Measurements from ENCODE around the gene ZNF275.
A peak's percentile ranks its signal among the peaks of the same experiment; 100 is the strongest.
"Not testable (repeated sequence)": the region's sequence is repeated elsewhere in the genome, so short reads cannot be mapped to it uniquely, and the experiment has no call there.

Gene ZNF275

DNA sequence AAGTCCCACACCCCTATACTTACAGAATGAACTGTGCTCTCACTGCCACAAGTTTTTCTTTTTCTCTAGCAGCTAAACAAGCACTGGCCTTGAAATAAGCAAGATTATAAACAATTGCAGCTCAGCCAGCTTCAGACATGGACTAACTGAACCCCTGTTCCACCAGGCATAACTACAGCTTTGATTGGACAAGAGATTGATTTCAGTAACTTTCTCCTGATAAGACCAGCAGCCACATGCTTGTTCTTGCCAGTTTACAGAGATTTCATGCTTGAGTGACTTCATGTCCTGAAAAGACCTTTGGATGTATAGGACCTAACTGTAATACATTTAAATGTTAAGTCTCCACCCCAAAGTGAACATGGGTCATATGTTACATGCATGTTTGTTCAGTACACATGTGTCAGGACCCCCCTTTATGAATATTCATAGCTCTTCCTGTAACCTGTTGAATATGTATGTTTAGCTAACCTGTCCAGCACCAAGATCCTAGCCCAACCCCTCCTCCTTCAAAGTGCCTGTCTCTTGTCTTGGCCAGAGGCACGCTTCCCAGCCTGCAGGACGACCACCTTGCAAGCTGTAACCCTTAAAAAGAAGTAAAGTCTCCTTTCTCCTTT is 27.9 kb downstream of the ZNF275 start:
- DNase-seq = peak; percentile 32

DNA sequence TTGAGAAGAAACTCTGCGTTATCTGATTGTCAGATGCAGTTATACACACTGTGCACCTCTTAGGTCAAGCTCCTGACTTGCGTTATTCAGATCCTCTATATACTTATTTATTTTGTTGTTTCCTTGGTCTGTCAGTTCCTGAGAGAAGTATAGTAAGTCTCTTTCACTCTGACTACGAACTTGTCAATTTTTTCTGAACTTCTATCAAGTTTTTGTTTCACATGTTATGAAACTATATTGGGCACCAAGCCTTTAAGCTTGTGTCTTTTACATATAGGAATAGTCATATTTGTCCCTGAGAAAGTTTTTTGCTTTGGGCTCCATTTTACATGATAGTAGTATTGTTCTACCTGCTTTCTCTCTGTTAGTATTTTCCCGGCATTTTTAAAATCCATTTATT is 31.7 kb downstream of the ZNF275 start:
- DNase-seq = no peak

DNA sequence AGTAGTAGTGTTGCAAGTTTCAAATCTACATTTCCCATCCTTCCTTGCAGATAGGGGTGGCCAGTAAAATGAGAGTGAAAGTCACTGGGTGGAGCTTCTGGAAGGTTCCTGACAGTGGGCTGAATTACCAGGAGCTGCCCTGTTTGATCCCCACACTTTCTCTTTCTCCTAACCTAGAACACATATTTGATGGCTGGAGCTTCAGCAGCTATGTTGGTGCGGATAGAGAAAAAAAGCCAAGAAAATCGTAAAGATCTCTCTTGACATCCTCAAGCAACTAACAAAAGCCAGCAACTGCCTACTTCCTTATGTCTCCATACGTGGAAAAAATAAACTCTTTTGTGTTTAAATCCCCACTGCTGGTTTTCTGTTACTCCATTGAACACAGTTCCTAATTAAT is 32.2 kb downstream of the ZNF275 start:
- no peak for DNase-seq

GRCh38 chrX:153366878-153367538 is 33.1 kb downstream of the ZNF275 start:
- no peak for DNase-seq

DNA sequence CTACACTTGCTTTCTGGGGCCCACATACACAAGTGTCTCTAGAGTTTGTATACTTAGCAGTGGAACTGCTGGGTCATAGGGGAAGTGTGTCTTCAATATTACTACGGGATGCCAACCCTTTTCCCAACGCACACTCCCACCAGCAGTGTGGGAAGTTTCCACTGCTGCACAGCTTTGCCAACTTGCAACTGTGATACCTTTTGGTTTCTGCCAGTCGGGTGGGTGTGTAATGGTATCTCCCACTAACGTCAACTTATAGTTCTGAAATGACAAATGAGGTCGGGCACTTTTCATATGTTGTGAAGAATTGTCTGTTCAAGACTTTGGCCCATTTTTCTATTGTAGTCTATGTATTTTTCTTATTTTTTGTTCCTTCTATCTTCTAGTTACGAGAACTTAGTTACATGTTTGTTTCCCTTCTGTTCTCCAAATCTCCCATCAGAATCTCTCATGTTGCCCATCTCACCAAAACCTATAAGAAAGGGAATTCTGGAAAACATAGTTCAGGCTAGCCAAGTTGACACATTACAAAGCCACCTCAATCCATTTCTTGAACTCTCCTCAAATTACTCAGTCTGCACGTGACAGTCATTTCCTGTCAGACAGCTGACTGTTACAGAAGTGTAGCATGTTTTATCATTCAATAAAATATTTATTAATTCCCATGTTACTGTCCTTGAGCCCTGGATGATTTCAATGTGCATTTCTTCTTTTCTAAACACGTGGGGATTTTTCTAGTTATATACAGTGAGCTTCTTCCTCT is 36.5 kb downstream of the ZNF275 start:
- no peak for DNase-seq

DNA sequence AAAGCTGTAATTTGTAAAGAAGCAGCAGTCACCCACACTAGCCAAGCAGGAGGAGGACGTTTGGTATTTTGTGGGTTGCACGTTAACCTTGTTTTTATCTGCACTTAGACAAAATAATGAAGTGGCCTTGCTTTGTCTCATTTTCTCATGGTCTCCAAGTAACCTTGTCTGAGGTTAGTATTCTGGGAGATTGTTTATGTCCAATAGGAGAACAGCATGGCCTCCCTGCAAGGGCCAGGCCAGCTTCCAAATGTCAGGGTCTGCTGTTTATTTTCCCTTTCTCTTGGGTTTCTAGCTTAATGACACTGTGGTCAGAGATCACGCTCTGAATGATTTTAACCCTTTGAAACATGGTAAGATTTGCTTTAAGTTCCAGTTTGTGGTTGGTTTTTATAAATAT is 37.3 kb downstream of the ZNF275 start:
- no peak for DNase-seq

DNA sequence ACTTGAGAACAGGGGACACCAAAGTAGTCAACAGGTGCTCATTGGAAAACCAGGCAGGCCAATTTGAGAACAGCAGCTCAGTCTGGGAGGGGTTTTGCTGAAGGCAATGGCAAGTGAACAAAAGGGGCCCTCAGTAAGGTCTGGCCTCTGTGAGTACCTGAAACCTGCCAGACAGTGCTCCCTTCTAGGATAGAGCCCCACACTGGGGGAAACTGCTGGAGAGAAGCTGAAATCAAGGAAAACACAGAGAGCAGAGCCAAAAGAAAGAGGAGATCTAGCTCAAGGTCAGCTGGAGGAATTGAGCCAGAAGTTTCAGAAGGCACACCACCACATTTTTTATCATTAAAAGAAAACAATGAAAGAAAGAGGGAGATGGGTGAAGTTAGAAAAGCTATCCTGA is 39.0 kb downstream of the ZNF275 start:
- no peak for DNase-seq

DNA sequence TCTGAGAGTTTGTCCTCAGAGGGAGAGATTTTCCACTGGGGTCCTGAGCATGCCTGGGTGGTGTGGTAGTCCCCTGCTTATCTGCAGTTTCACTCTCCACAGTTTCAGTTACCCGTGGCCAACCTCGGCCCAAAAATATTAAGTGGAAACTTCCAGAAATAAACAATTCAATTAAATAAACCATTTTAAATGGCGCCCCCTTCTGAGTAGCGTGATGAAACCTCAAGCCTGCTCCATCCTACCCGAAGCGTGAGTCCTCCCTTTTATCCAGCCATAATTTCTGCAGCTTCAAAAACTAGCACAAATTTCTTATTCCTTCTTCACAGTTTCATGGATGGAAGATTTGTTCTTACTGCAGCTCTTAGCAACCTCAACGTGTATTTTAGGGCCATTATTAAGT is 40.5 kb downstream of the ZNF275 start:
- peak; percentile 10 for DNase-seq

DNA sequence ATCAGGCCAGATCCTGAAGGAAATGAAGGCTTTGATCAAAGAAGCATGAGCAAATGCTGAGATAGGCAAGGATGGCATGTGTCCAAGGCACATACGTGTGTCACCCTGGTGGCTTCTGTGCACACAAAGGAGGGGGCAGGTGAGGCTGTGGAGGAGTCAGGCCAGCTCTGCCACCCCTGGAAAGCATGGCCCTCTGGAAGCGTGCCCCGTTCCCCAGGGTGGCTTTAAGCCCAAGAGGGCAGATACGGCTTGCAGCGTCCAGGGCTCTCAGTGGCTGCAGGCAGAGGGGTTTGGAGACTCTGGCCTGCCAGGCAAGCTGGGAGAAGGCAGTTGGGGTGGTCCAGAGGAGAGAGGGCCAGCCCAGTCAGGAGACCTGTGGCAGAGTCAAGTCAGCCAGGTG is 41.6 kb downstream of the ZNF275 start:
- no peak for DNase-seq

- DNase-seq = no peak
These were observed 43.8 kb downstream of the ZNF275 start for GRCh38 chrX:153377727-153378126.

DNA sequence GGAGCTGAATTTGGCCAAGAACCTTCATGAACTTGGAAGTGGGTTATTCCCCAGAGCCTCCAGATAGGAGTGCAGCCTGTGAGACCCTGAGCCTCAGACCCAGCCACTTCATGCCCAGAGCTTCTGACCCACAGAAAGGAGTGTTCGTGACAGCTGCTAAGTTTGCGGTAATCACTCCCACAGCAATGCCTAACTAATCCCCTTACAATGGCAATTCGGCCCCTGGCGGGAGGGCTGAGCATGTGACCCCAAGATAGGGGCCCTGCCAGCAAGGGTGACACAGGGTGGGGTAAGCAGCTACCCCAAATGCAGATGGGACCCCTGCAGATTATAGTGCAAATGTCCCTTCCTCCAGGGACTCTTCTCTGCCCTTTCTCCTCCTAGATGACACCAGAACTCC is 44.7 kb downstream of the ZNF275 start:
- no peak for DNase-seq

DNA sequence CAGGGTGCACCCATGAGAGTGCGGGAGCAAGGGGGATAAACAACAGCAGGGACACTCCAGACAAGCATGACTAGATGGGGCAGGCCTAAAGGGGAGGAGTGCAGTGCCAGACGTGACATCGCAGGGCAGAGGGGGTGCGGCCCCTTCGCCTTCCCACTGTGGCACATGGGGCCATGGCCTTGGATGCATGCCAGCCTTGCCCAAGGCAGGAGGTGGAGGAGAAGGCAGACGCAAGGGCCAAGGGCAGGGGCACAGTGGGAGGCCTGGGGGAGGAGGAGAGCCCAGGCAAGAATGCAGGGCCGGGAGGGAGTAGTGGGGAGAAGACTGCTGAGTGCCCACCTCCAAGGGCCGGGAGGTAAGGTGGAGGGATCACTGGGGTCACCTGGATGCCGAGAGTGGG is 45.6 kb downstream of the ZNF275 start:
- DNase-seq = no peak

DNA sequence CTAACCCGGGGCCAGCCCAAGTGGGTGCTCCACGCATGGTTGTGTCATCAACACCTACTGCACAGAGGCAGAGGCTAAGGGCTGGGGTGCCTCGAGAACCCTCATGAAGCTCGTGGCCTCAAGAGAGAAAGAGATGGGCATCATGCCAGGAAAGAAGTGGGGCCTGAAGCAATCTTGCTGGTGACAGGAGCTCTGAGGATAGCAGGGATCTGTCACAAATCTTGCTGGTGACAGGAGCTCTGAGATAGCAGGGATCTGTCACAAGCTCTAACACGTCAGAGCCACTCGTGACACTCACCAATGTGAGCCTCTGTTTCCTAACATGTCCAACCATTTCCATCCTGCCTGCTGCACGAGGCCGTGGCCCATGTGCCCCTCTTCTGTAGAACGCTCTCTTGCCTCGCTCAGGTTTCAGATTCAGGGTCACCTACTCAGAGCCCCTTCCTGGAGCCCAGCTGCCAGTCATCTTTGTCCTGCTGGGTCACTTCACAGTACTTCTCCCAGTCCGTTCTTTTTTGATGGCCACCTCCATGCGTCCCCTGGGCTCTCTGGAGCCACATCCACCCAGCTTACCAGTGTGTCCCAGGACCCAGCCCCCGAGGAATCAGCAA is 46.1 kb downstream of the ZNF275 start:
- DNase-seq = peak; percentile 33

- no peak for DNase-seq
These were observed 46.7 kb downstream of the ZNF275 start for GRCh38 chrX:153380691-153381090.

GRCh38 chrX:153381684-153382532 is 48.0 kb downstream of the ZNF275 start:
- peak; percentile 97 for DNase-seq

DNA sequence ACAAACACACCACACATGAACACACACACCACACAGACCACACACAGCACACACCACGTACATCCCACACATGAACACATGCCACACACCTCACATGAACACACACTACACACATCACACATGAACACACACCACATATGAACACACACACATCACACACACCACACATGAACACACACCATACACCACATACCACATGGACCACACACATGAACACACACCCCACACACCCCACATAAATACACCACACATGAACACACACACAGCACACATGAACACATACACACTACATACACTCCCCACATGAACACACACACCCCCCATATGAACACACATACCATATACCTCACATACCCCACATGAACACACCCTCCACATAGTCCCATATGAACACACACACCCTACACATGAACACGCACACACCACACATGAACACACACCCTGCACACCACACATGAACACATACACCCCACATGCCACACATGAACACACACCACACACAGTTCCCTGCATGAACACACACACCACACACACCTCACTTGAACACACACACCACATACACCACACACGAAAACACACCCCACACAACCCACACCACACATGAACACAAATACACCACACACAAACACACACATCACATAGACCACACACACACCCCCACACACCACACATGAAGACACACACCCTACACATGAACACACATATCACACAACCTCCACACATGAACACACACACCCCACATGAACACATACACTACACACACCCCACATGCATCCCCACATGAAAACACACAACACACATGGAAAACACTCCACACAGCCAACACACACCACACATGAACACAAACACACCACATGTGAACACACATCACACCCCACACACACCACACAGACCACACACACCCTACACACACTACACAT is 48.9 kb downstream of the ZNF275 start:
- DNase-seq = no peak

GRCh38 chrX:153384390-153384789 is 50.4 kb downstream of the ZNF275 start:
- no peak for DNase-seq

DNA sequence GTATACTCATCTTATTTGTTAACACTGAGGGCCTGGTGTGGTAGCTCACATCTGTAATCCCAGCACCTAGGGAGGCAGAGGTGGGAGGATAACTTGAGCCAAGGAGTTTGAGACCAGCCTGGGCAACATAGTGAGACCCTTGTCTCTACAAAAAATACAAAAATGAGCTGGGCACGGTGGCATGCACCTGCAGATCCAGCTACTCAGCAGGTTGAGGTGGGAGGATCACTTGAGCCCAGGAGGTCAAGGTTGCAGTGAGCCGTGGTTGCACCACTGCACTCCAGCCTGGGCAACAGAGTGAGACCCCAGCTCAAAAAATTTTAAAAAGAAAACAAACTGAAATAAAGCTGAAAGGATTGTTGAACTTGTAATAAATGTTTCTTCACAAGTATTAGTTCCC is 51.0 kb downstream of the ZNF275 start:
- not testable (repeated sequence) for DNase-seq

GRCh38 chrX:153386097-153386496 is 52.1 kb downstream of the ZNF275 start:
- no peak for DNase-seq

- DNase-seq = no peak
These were observed 53.4 kb downstream of the ZNF275 start for GRCh38 chrX:153387345-153387744.

DNA sequence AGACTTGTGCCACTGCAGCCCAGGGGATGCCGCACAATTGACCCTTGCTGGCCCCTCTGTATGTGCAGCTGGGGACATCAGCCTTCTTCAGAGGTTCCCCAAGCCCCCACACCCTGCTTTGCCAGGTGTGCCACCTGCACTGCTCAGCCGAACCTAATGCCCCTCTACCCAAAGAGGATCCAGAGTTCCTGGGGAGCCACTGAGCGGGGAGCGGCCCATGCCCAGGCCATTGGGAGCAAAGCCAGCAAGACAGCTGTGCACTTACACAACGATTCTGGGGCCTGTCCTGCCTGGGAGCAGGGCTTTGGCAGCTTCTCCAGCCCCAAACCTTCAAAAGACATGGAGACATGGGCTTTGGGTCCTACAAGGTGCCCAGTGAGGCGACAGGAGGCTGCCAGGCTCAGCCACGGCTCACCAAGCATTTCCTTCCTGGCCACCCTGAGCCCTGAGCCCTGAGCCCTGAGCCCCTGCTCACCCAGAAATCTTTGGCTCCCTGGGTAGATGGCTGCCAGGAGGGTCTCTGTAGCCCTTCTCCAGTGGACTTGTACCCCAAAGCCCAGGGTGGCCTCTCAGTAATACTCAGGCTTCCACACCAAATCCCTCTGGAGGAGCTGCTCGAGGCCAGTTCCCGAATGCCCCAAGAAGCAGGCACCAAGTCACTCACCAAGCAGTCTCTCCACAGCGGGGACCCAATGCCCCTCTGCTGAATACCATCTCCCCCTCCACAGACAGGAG is 54.2 kb downstream of the ZNF275 start:
- no peak for DNase-seq

Measured in OCI-M1 (cell line).